H9 (cell line): ENCODE results near the gene LRP1B. TPM values are rescaled to one million over a fixed set of nuclear protein-coding genes. Genes with fewer than 3 reads are reported as not detected.

Source experiments
- DNase-seq: peaks from one replicate; pipeline ENCODE4 v3.0.0-alpha.2; 2017
- H2AFZ ChIP-seq: one replicate; pipeline ENCODE4 v1.6.1; 2013; ENCODE audit warnings: mild to moderate bottlenecking, low read length, control low read depth, moderate library complexity
- H2AK5ac ChIP-seq: 2 replicates; pipeline ENCODE4 v1.6.1; 2013; ENCODE audit warnings: low read length, control low read depth, mixed read lengths; ENCODE audit not compliant: insufficient read length
- H2BK120ac ChIP-seq: one replicate; pipeline ENCODE4 v1.6.1; 2013; ENCODE audit warnings: low read depth, mild to moderate bottlenecking, low read length, control low read depth, inconsistent platforms; ENCODE audit not compliant: poor library complexity, severe bottlenecking
- H2BK12ac ChIP-seq: 2 replicates; pipeline ENCODE4 v1.6.1; 2013; ENCODE audit warnings: low read length, control low read depth, mixed read lengths, low read depth; ENCODE audit not compliant: insufficient read length
- H2BK15ac ChIP-seq: 2 replicates; pipeline ENCODE4 v1.6.1; 2013; ENCODE audit warnings: low read depth, low read length, control low read depth
- H2BK20ac ChIP-seq: one replicate; pipeline ENCODE4 v1.6.1; 2013; ENCODE audit warnings: low read depth, mild to moderate bottlenecking, low read length, control low read depth, inconsistent platforms; ENCODE audit not compliant: poor library complexity, severe bottlenecking
- H2BK5ac ChIP-seq: 2 replicates; pipeline ENCODE4 v1.6.1; 2013; ENCODE audit warnings: low read length, control low read depth, mixed read lengths; ENCODE audit not compliant: insufficient read length
- H3K14ac ChIP-seq: 2 replicates; pipeline ENCODE4 v1.6.1; 2013; ENCODE audit warnings: low read length, control low read depth; ENCODE audit not compliant: insufficient read depth
- H3K18ac ChIP-seq: 2 replicates; pipeline ENCODE4 v1.6.1; 2013; ENCODE audit warnings: low read depth, mild to moderate bottlenecking, mixed read lengths, low read length, control low read depth; ENCODE audit not compliant: insufficient read length
- H3K23ac ChIP-seq: 2 replicates; pipeline ENCODE4 v1.6.1; 2013; ENCODE audit warnings: low read length, control low read depth, mixed read lengths, low read depth; ENCODE audit not compliant: insufficient read length
- H3K23me2 ChIP-seq: 2 replicates; pipeline ENCODE4 v1.6.1; 2013; ENCODE audit warnings: low read depth, mild to moderate bottlenecking, mixed read lengths, low read length, control low read depth; ENCODE audit not compliant: insufficient read length, poor library complexity, severe bottlenecking
- H3K27ac ChIP-seq: 2 replicates; pipeline ENCODE4 v1.5.1; 2013; ENCODE audit warnings: low read length, control low read depth, mixed read lengths, low read depth; ENCODE audit not compliant: insufficient read length
- H3K27me3 ChIP-seq: 2 replicates; pipeline ENCODE4 v1.6.1; 2013; ENCODE audit warnings: low read length, control low read depth, inconsistent platforms; ENCODE audit not compliant: insufficient read depth
- H3K4ac ChIP-seq: 2 replicates; pipeline ENCODE4 v1.6.1; 2013; ENCODE audit warnings: low read depth, mild to moderate bottlenecking, control low read depth, inconsistent platforms, low read length, moderate library complexity
- H3K4me1 ChIP-seq: 2 replicates; pipeline ENCODE4 v1.6.1; 2013; ENCODE audit warnings: low read length, control low read depth, inconsistent platforms; ENCODE audit not compliant: insufficient read depth
- H3K4me2 ChIP-seq: 2 replicates; pipeline ENCODE4 v1.6.1; 2013; ENCODE audit warnings: low read length, control low read depth, mixed read lengths; ENCODE audit not compliant: insufficient read length, insufficient read depth
- H3K56ac ChIP-seq: 2 replicates; pipeline ENCODE4 v1.6.1; 2013; ENCODE audit warnings: low read depth, mild to moderate bottlenecking, mixed read lengths, low read length, control low read depth; ENCODE audit not compliant: insufficient read length
- H3K79me1 ChIP-seq: 2 replicates; pipeline ENCODE4 v1.6.1; 2013; ENCODE audit warnings: low read depth, mild to moderate bottlenecking, moderate library complexity, low read length, control low read depth, inconsistent platforms; ENCODE audit not compliant: insufficient read depth, poor library complexity, severe bottlenecking
- H3K79me2 ChIP-seq: 2 replicates; pipeline ENCODE4 v1.6.1; 2013; ENCODE audit warnings: low read length, control low read depth, inconsistent platforms; ENCODE audit not compliant: insufficient read depth
- H3K9ac ChIP-seq: 2 replicates; pipeline ENCODE4 v1.6.1; 2013; ENCODE audit warnings: low read length, control low read depth, mixed read lengths; ENCODE audit not compliant: insufficient read length; ENCODE audit errors: extremely low read depth
- H3K9me3 ChIP-seq: one replicate; pipeline ENCODE4 v1.6.1; 2013; ENCODE audit warnings: low read depth, low read length, inconsistent platforms; ENCODE audit not compliant: control insufficient read depth
- H3T11ph ChIP-seq: one replicate; pipeline ENCODE4 v1.6.1; 2013; ENCODE audit warnings: mild to moderate bottlenecking, low read length, control low read depth, inconsistent platforms
- H4K20me1 ChIP-seq: one replicate; pipeline ENCODE4 v1.6.1; 2013; ENCODE audit not compliant: control insufficient read depth, insufficient read length, insufficient read depth
- H4K5ac ChIP-seq: 2 replicates; pipeline ENCODE4 v1.6.1; 2013; ENCODE audit warnings: low read depth, mild to moderate bottlenecking, mixed read lengths, low read length, control low read depth; ENCODE audit not compliant: insufficient read length
- H4K8ac ChIP-seq: replicated peaks from 2 replicates; pipeline ENCODE4 v1.6.1; 2013; ENCODE audit warnings: low read length, control low read depth, mixed read lengths, low read depth; ENCODE audit not compliant: insufficient read length
- H4K91ac ChIP-seq: 2 replicates; pipeline ENCODE4 v1.6.1; 2013; ENCODE audit warnings: low read depth, mild to moderate bottlenecking, moderate library complexity, mixed read lengths, low read length, control low read depth; ENCODE audit not compliant: insufficient read length
- H3K27ac Mint-ChIP-seq, 3 experiments: 2 replicates in 2 of 3; 3 replicates in 1 of 3; pipeline ENCODE4 v1.8.0; 2020 to 2021; ENCODE audit warnings: mixed read lengths in 3 of 3, mild to moderate bottlenecking in 1 of 3, moderate library complexity in 1 of 3
- H3K27me3 Mint-ChIP-seq: 2 replicates; pipeline ENCODE4 v1.8.0; 2021; ENCODE audit warnings: low read depth, mild to moderate bottlenecking, moderate library complexity, mixed read lengths
- H3K36me3 Mint-ChIP-seq, 3 experiments: 2 replicates in 2 of 3; 3 replicates in 1 of 3; pipeline ENCODE4 v1.8.0; 2020 to 2021; ENCODE audit warnings: low read depth in 3 of 3, mixed read lengths in 3 of 3; ENCODE audit not compliant: insufficient read depth in 1 of 3
- H3K4me1 Mint-ChIP-seq, 2 experiments: 2 replicates each; pipeline ENCODE4 v1.8.0; 2020; ENCODE audit warnings: mixed read lengths in 2 of 2
- H3K4me3 Mint-ChIP-seq, 2 experiments: 2 replicates in 1 of 2; 3 replicates in 1 of 2; pipeline ENCODE4 v1.8.0; 2020 to 2021; ENCODE audit warnings: mild to moderate bottlenecking in 2 of 2, mixed read lengths in 2 of 2, moderate library complexity in 1 of 2
- H3K9me3 Mint-ChIP-seq, 2 experiments: 2 replicates in 1 of 2; 3 replicates in 1 of 2; pipeline ENCODE4 v1.8.0; 2020; ENCODE audit warnings: mild to moderate bottlenecking in 2 of 2, mixed read lengths in 2 of 2, moderate library complexity in 1 of 2
- CTCF ChIP-seq: fragments of 200-600 bp; sonication (generic); conservative IDR thresholded peaks from 3 replicates; pipeline ENCODE4 v1.8.0; 2021; ENCODE audit warnings: antibody characterized with exemption, mild to moderate bottlenecking
- WGBS: extraction: QIAGEN DNeasy Blood & Tissue Kit; methylation state at CpG from one replicate; pipeline ENCODE4 v1.1.7; 2013; ENCODE audit warnings: missing lambda C conversion rate, low lambda C conversion rate, mixed read lengths; ENCODE audit not compliant: insufficient read length; ENCODE audit errors: extremely low coverage; 5-methylcytosine and 5-hydroxymethylcytosine counted together
- total RNA-seq: library from RNA; stranded (reverse); gene quantifications from 2 replicates; pipeline ENCODE4 v1.2.1, GENCODE V29; 2021

The LRP1B gene
- total RNA-seq, 1 experiment from 2014 or later: not detected

GRCh38 chr2:140353541-140353940 is 1777.3 kb downstream of the LRP1B start:
- Mint-ChIP-seq H3K4me3 (no peak overlapping the region), H3K27ac (no peak overlapping the region), H3K9me3 (no peaks in the 10 kb centered on the region), H3K27me3 (no peaks in the 10 kb centered on the region), H3K4me1 (peaks cover 26 to 29% of the 10 kb centered on the region in 2 experiments), H3K36me3 (no peaks in the 10 kb centered on the region)
- Histone ChIP-seq H4K91ac (no peak overlapping the region), H4K20me1 (no peaks in the 10 kb centered on the region), H2BK12ac (no peak overlapping the region), H2BK120ac (no peak overlapping the region), H3K18ac (no peak overlapping the region), H2AFZ (no peak overlapping the region), H2BK5ac (no peak overlapping the region), H3T11ph (no peak overlapping the region), H2AK5ac (no peak overlapping the region), H3K4me2 (no peak overlapping the region), H3K14ac (no peak overlapping the region), H3K56ac (no peak overlapping the region), H3K9ac (no peak overlapping the region), H3K23ac (no peak overlapping the region), H3K9me3 (no peaks in the 10 kb centered on the region), H3K79me2 (no peaks in the 10 kb centered on the region), H3K79me1 (no peaks in the 10 kb centered on the region), H3K23me2 (no peaks in the 10 kb centered on the region), H3K27ac (no peak overlapping the region), H3K27me3 (no peaks in the 10 kb centered on the region), H3K4ac (no peak overlapping the region), H2BK15ac (no peak overlapping the region), H4K8ac (no peak overlapping the region), H2BK20ac (no peak overlapping the region), H3K4me1 (peaks cover 2% of the 10 kb centered on the region; the same call in 1 of the 2 replicates), H4K5ac (no peak overlapping the region)
- no peak for DNase-seq
- no peak for TF ChIP-seq CTCF
- WGBS: no CpG with 5 or more reads among the region's 2 CpGs
